ENCODE measurements around the gene ARHGEF28.

Gene ARHGEF28

GRCh38 chr5:73615947-73616346 is 10.0 kb upstream of the ARHGEF28 start:
- Histone ChIP-seq H3K36me3 (no peaks in the 10 kb centered on the region), H3K27me3 (ENCODE audit: insufficient read depth, low read depth, severe bottlenecking) (no peaks in the 10 kb centered on the region), H3K9me3 (ENCODE audit: severe bottlenecking) (no peaks in the 10 kb centered on the region), H3K4me3 (ENCODE audit: low read depth, low read length) (no peak overlapping the region), H3K27ac (no peak overlapping the region)
- no peak for DNase-seq
- TF ChIP-seq CTCF (IDR thresholded peaks at IDR 0.05; ENCODE audit: low read depth, low read length), result no peak

DNA sequence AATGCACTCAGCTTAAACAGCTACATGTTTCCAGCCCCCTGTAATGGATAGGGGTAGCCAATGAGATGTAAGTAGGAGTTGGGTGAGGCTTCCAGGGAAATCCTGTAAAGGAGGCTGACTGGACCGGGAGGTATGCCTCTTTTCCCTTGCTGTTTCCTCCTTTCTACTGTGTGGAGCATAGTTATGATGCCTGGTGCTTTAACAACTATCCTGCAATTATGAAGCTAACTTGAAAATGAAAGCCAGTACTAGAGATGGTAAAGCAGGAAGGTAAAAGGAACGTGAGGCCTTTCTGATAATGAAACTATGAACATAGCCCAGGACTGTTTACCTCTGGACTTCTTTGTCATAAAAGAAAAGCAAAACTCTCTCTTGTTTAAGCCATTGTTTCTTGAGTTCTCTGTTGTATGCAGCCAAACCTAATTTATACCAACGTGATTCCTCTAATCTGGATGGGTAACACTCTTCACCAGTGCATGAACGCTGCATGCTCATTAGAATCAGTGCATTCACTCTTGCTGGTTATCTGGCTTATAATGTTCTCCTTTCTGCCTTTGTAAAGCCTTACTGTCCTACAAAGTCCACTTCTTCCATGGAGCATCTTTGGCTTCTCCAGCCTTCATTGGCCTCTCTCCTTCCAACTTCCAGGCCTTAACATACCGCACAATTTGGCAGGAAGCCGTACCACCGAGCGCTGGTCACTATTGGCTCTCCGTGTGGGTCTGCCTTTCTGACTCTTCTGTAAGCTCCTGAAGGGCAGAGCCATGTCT is 8.3 kb upstream of the ARHGEF28 start:
- no peaks in the 10 kb centered on the region for H3K36me3 ChIP-seq
- no peak overlapping the region for H3K27ac ChIP-seq
- DNase-seq, result no peak
- no peaks in the 10 kb centered on the region for H3K27me3 ChIP-seq (ENCODE audit: insufficient read depth, low read depth, severe bottlenecking)
- H3K4me3 ChIP-seq (ENCODE audit: low read depth, low read length), result no peak overlapping the region
- H3K9me3 ChIP-seq (ENCODE audit: severe bottlenecking), result no peaks in the 10 kb centered on the region
- TF ChIP-seq CTCF (IDR thresholded peaks at IDR 0.05; ENCODE audit: low read depth, low read length), result no peak

DNA sequence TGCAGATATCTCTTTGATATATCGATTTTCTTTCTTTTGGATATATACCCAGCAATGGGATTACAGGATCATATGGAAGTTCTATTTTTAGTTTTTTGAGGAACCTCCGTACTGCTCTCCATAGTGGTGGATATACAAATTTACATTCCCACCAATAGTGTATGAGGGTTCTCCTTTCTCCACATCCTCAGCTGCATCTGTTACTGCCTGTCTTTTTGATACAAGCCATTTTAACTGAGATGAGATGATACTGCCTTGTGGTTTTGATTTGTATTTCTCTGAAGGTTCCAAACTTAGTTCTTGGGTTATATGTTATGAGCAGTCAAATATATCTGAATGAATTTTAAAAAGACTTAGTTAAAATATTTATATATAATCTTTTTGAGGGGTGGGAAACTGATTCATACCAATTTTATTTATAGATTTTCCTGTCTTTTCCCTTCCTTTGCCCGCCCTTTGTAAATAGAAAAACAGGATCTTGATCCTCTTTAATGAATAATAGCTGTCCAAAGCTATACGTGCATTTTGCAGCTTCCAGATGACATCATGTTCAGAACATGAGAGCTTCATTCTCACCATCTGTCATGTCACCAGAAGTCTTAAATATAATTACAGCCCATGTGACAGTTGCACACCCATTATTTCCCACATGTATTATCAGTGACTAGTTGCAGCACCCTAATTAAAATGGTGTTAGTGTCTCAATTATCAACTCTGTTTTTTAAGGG is 6.2 kb upstream of the ARHGEF28 start:
- Histone ChIP-seq H3K27ac (peak overlapping the region; percentile 6), H3K27me3 (ENCODE audit: insufficient read depth, low read depth, severe bottlenecking) (no peaks in the 10 kb centered on the region), H3K36me3 (no peaks in the 10 kb centered on the region), H3K4me3 (ENCODE audit: low read depth, low read length) (no peak overlapping the region), H3K9me3 (ENCODE audit: severe bottlenecking) (no peaks in the 10 kb centered on the region)
- DNase-seq, result no peak
- TF ChIP-seq CTCF (IDR thresholded peaks at IDR 0.05; ENCODE audit: low read depth, low read length), result no peak

DNA sequence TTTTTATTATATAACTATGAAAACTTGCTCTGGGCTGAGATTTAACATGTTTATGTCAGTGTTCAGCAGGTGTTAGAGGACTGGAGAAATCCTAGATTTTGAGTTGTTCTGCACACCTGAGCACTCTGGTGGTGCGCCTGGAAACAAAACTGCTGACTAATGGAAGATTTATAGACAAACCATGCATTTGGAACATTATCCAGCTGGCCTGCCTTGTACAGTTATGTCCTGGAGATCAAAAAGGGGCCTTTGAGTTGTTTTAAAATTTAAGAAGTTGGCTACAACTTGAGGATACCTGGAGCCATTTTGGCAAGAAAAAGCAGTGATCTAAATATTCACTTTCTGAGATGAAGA is 5.7 kb upstream of the ARHGEF28 start:
- DNase-seq, result no peak
- Histone ChIP-seq H3K36me3 (no peaks in the 10 kb centered on the region), H3K9me3 (ENCODE audit: severe bottlenecking) (no peaks in the 10 kb centered on the region), H3K4me3 (ENCODE audit: low read depth, low read length) (no peak overlapping the region), H3K27me3 (ENCODE audit: insufficient read depth, low read depth, severe bottlenecking) (no peaks in the 10 kb centered on the region), H3K27ac (peak overlapping the region; percentile 6; the same call in 1 of the 2 replicates)
- no peak for TF ChIP-seq CTCF (IDR thresholded peaks at IDR 0.05; ENCODE audit: low read depth, low read length)

GRCh38 chr5:73623060-73623459 is 2.9 kb upstream of the ARHGEF28 start:
- TF ChIP-seq CTCF (IDR thresholded peaks at IDR 0.05; ENCODE audit: low read depth, low read length), result no peak
- Histone ChIP-seq H3K4me3 (ENCODE audit: low read depth, low read length) (no peak overlapping the region), H3K27ac (no peak overlapping the region), H3K36me3 (no peaks in the 10 kb centered on the region), H3K27me3 (ENCODE audit: insufficient read depth, low read depth, severe bottlenecking) (no peaks in the 10 kb centered on the region), H3K9me3 (ENCODE audit: severe bottlenecking) (no peaks in the 10 kb centered on the region)
- DNase-seq, result no peak
